GM19324 (cell line): ENCODE data around the gene GPR39.

Experiments
- ATAC-seq: cut with Tn5 transposase; IDR thresholded peaks from one replicate; pipeline ENCODE4 v1.9.1; 2021; ENCODE audit warnings: mild to moderate bottlenecking, moderate library complexity; ENCODE audit not compliant: unreplicated experiment, low FRiP score

GPR39 gene

GRCh38 chr2:132407784-132408183, 8.8 kb upstream of the GPR39 start:
- no peak for ATAC-seq

DNA sequence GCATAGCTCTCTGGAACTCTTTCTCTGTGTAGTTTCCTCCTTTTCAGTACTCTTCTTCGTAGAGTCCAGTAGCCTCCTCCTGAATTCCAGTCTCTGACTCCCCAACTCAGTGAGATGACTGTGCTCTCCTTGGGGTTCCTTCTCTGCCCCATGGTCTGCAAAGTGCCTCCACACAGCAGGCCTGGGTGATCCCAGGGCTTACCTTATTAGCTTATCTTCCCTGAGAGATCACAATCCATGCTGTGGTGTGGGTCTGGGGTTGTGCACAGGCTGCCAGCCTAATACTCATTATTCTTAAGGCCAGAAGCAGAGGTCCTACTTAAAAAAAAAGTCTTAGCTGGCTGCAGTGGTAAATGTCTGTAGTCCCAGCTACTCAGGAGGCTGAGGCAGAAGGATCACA, 4.6 kb upstream of the GPR39 start:
- ATAC-seq = no peak

DNA sequence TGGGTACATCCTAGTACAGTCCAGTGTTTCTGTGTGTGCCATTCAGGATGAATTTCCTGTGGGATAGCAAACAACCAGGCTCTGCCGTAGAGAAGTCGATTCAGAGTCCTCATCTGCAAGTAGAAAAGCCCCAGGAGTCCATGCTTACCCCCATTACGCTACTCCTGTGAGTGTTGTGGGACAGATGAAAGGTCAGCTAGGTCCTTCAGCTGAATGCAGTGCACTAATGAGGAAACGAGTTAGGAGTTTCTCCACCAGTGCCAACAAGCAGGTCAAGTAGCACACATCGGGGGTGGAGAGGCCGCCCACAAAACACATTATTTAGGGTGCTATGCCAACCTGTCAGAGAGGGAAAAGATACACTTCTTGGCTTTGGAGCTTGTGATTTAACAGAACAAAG, 2.5 kb upstream of the GPR39 start:
- no peak for ATAC-seq

DNA sequence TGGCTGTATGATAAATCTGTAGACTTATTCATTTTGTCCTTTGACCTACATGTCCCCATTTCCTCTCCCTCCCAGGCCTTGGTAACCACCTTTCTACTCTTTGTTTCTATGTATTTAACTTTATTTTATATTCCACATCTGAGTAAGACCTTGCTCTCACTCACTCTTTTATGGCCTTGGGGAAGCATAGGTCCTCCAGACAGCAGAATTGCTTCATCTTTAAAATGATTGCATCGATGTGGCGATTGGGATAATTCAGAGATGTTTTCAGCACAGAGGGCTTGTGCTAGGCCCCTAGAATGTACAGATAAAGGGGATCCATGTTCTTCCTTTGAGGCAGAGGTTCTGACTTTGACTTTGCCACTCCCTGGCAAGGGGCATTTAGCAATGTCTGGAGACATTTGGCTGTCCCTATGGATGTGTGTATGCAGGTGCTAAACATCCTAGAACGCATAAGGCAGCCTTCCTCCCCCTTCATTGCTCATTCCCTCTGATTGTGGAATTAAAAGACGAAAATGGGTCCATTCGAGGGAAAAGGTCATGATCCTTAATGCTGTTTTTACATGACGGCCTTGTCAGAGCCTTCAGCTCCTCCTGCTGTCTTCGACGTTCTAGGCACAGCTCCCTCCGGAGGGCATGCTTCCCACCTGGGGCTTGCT, 1.2 kb upstream of the GPR39 start:
- no peak for ATAC-seq

- ATAC-seq = no peak
Measured at GRCh38 chr2:132415915-132416722, 486 bp upstream of the GPR39 start.

GRCh38 chr2:132417430-132418035, 928 bp downstream of the GPR39 start:
- no peak for ATAC-seq

DNA sequence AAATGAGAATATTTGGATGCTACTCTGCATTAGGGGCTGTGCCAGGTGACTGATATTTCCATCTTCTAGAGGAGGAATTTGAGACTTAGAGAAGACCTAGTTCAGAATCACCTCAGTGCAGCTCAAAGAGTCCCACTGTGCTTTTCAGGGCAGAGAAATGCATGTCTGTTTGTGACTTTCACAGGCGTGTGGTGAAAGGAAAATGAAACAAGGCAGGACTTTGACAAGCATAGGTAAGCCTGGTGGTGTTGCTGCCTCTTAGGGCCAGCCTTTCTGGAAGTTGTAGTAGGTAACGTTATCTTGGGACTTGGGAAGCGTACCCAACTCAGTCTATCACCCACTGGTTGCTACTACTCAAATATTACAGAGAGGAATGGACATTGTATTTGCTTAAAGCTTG, 2.6 kb downstream of the GPR39 start:
- no peak for ATAC-seq

DNA sequence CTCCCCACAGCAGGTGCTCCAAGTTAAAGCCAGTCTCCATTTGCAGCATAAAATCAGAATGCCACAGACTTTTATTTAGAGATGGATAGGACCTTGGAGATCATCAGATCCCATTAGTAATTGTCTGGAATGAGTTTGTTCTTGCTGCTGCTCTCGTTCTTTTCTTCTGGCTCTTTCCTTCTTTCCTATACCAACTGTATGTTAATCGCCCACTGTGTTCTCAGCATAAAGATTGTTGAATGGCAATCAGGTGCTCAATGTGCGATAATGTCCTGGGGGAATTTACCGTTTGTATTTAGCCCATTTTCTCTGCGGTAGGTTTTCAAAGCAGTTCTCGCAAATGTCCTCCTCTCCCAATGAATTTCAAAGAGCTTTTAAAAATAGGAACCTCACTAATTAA, 3.3 kb downstream of the GPR39 start:
- no peak for ATAC-seq

GRCh38 chr2:132420816-132421805, 4.5 kb downstream of the GPR39 start:
- no peak for ATAC-seq

- ATAC-seq = no peak
Measured at GRCh38 chr2:132422736-132423135, 6.1 kb downstream of the GPR39 start.

- ATAC-seq = no peak
Measured at GRCh38 chr2:132424526-132425121, 8.0 kb downstream of the GPR39 start.

GRCh38 chr2:132426033-132426432, 9.4 kb downstream of the GPR39 start:
- ATAC-seq = no peak

DNA sequence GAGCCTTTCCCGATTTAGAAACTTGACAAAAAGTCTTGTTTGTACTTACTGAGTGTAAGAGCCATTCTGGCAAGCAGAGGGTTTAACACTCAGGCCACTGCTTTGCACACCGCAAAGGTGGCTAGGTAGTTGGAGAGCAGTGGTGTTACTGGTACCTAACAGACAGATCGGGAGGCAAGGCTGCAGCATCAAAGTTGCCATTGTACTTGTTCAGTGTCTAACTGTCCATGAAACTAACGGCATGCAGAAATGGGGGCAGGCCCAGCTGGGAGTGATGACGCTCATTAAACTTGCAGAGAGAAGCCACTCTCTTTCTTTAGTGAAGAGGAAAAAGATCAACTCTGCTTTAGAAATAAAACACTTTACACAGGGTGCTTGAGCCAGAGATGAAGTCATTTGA, 10.1 kb downstream of the GPR39 start:
- no peak for ATAC-seq

DNA sequence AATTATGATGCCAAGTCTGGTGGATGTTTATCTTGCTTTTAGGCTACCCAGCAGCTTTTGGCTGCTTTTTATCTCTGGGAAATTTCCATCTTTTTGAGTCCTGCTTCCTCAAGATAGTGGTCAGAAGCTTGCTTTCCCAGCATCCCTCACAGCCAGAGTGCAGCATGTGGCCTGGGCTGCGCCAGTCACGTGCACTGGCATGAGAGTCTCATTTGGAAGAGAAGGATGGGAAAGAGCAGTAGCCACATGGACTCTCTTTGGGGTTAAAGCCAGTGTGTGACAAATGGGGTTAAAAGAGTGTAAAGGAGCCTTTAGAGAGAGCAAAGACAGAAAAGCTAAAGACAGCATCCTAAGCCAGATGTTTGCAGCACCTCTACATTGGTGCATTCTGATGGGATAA, 12.7 kb downstream of the GPR39 start:
- ATAC-seq = no peak

- no peak for ATAC-seq
Measured at GRCh38 chr2:132429941-132430573, 13.5 kb downstream of the GPR39 start.

DNA sequence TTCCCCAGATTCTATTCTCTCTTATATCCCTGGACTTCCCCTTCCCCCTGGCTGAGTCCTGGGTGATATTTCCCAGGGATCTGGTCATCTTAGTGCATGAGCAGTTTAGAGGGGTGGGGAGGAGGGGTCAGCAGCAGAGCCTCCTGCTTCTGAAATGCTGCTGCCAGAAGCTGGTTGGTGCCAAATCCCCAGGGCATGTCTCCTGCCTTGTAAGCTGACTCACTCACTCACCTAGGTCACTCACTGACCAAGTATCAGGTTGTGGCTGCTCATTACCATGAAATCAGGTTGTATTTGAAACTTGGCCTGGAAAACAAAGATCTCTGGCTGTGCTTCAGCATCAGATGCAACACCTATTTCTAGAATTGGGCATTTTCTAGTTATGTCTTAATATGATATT, 14.3 kb downstream of the GPR39 start:
- no peak for ATAC-seq

DNA sequence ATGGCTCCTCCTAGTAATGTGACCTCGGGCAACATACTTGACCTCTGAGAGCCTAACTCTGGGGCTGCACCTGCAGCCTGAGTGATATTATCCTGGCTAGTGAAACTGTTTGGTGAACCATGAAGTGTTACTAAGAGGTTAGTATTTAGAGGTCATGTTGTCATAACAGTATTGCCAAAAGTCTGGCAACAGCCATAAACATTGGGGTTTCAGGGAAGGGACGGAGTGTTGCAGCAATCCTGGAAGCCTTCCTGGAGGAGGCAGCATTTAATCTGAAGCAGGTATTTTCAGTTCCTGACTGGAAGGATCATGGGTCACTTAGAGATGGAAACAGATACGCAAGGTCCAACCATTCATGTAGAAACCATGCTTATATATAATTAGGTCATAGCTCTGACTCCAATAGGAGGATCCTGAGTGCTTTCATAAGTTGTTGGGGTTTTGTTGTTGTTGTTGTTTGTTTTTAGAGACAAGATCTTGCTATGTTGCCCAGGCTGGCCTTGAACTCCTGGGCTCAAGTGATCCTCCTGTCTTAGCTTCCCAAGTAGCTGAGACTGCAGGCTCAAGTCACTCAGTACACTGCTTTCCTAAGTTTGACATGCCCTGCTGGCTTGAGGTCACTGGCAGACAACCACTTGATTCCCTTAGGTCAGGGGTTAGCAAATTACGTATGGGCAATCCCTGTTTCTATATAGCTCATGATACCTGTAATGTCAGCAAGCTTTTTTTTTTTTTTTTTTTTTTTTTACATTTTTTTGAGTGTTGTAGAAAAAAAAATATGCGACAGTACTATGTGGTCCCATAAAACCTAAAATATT, 21.5 kb downstream of the GPR39 start:
- ATAC-seq = no peak

DNA sequence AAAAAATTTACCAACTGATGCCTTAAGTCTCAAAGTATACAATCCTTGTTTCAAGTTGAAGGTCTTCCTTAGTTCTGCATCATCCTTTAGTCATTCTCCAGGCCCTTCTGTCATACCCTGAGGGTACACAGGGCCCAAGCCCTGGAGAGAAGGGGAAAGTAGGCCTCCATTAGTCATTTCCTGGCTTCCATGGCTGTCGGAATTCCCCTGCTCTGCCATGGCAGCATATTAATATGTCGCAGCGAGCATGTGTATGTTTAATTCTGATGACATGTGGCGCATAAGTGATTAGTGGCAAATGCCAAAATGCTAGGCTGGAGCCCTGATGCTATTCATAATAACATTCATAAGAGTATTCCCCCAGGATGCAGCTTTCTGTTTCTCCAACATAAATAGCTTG, 22.1 kb downstream of the GPR39 start:
- ATAC-seq = no peak
